Measurements from ENCODE around the gene SPDYE2.
"Not testable (repeated sequence)": the region's sequence is repeated elsewhere in the genome, so short reads cannot be mapped to it uniquely, and the experiment has no call there.

- TF ChIP-seq CEBPZ (IDR thresholded peaks at IDR 0.05; ENCODE audit: low read depth, low read length); EZH2 (IDR thresholded peaks at IDR 0.05; ENCODE audit: borderline replicate concordance, control insufficient read depth, low read depth, low read length); POLR2A (IDR thresholded peaks at IDR 0.05; ENCODE audit: low read depth, low read length); CTCF (IDR thresholded peaks at IDR 0.05 in 2 of 3, conservative IDR thresholded peaks at IDR 0.05 in 1 of 3; ENCODE audit: control insufficient read depth in 2 of 3, extremely low read depth in 1 of 3, insufficient read depth in 1 of 3, low read depth in 3 of 3, low read length in 3 of 3); JUNB (IDR thresholded peaks at IDR 0.05); JUND (IDR thresholded peaks at IDR 0.05; ENCODE audit: low read depth, low read length); MAX (IDR thresholded peaks at IDR 0.05; ENCODE audit: low read depth, low read length); EGR1 (IDR thresholded peaks at IDR 0.05; ENCODE audit: borderline replicate concordance in 1 of 2, low read depth in 2 of 2, low read length in 2 of 2); ZNF687 (IDR thresholded peaks at IDR 0.05); SIN3A (IDR thresholded peaks at IDR 0.05; ENCODE audit: low read depth, low read length); CEBPB (IDR thresholded peaks at IDR 0.05; ENCODE audit: borderline replicate concordance in 1 of 2, low read depth in 2 of 2, low read length in 2 of 2); ZBTB33 (IDR thresholded peaks at IDR 0.05); NRF1 (conservative IDR thresholded peaks at IDR 0.05; ENCODE audit: low read depth, low read length); ATF2 (IDR thresholded peaks at IDR 0.05; ENCODE audit: low read length): not testable (repeated sequence)
Observed at GRCh38 chr7:102512642-102513221, 38.3 kb upstream of the SPDYE2 start.
